SU-DHL-6 (cell line): Measurements from ENCODE around the gene PMEPA1.

Experiments
- H2AFZ ChIP-seq: fragments of 200-600 bp; sonication (generic); 2 replicates; pipeline ENCODE4 v1.6.1; 2014; ENCODE audit warnings: low read depth, mild to moderate bottlenecking, moderate library complexity, mixed read lengths, antibody characterized with exemption, low read length; ENCODE audit not compliant: severe bottlenecking
- H3F3A ChIP-seq: fragments of 200-600 bp; shearing (Covaris generic); 2 replicates; pipeline ENCODE4 v1.6.0; 2016; ENCODE audit warnings: antibody characterized with exemption, mild to moderate bottlenecking; ENCODE audit not compliant: insufficient read depth
- H3K27ac ChIP-seq: fragments of 200-600 bp; sonication (generic); 2 replicates; pipeline ENCODE4 v1.5.1; 2016; ENCODE audit warnings: low read depth, mild to moderate bottlenecking, low read length, moderate library complexity, mixed read lengths
- H3K27me3 ChIP-seq: fragments of 200-600 bp; sonication (generic), shearing (Covaris generic); 2 replicates; pipeline ENCODE4 v1.6.0; 2014; ENCODE audit warnings: mild to moderate bottlenecking, low read length
- H3K36me3 ChIP-seq: fragments of 200-600 bp; sonication (generic); 2 replicates; pipeline ENCODE4 v1.6.1; 2014; ENCODE audit warnings: mild to moderate bottlenecking, low read length, mixed read lengths
- H3K4me2 ChIP-seq: fragments of 300-600, 200-600 bp; shearing (Covaris generic), sonication (generic); 2 replicates; pipeline ENCODE4 v1.6.0; 2014; ENCODE audit warnings: low read length, low read depth, mild to moderate bottlenecking; ENCODE audit not compliant: poor library complexity, severe bottlenecking
- H3K4me3 ChIP-seq: fragments of 200-600 bp; sonication (generic); 2 replicates; pipeline ENCODE4 v1.5.1; 2014; ENCODE audit warnings: antibody characterized with exemption, low read length, mild to moderate bottlenecking, mixed read lengths; ENCODE audit not compliant: insufficient read depth, poor library complexity, severe bottlenecking
- H3K79me2 ChIP-seq: fragments of 200-600 bp; sonication (generic); 2 replicates; pipeline ENCODE4 v1.6.1; 2014; ENCODE audit warnings: mild to moderate bottlenecking, low read length, moderate library complexity; ENCODE audit not compliant: insufficient read depth
- H3K9ac ChIP-seq: fragments of 200-600 bp; sonication (generic); 2 replicates; pipeline ENCODE4 v1.7.0; 2014; ENCODE audit warnings: mild to moderate bottlenecking, low read length
- H3K9me2 ChIP-seq: fragments of 200-600 bp; sonication (generic); replicated peaks from 2 replicates; pipeline ENCODE4 v1.6.1; 2014; ENCODE audit warnings: low read length; ENCODE audit not compliant: insufficient read depth
- H3K9me3 ChIP-seq: fragments of 200-600 bp; sonication (generic); 2 replicates; pipeline ENCODE4 v1.6.1; 2014; ENCODE audit warnings: low read length, mixed read lengths; ENCODE audit not compliant: insufficient read depth
- H4K20me1 ChIP-seq: fragments of 200-600 bp; sonication (generic); 2 replicates; pipeline ENCODE4 v1.6.1; 2014; ENCODE audit warnings: low read depth, mild to moderate bottlenecking, antibody characterized with exemption, low read length, moderate library complexity, mixed read lengths
- EZH2phosphoT487 ChIP-seq: fragments of 200-600 bp; sonication (generic), shearing (Covaris generic); conservative IDR thresholded peaks from 2 replicates; pipeline ENCODE4 v1.6.1; 2018; ENCODE audit warnings: mild to moderate bottlenecking, antibody characterized with exemption, low read length, moderate library complexity, mixed read lengths
- TF ChIP-seq, protein P1 (sequence below): fragments of 200-600 bp; sonication (generic); IDR thresholded peaks from one replicate; pipeline ENCODE4 v1.5.1; 2017; ENCODE audit warnings: antibody characterized with exemption, mild to moderate bottlenecking, low read length, moderate library complexity; ENCODE audit not compliant: insufficient read depth, poor library complexity, severe bottlenecking

The PMEPA1 gene

DNA sequence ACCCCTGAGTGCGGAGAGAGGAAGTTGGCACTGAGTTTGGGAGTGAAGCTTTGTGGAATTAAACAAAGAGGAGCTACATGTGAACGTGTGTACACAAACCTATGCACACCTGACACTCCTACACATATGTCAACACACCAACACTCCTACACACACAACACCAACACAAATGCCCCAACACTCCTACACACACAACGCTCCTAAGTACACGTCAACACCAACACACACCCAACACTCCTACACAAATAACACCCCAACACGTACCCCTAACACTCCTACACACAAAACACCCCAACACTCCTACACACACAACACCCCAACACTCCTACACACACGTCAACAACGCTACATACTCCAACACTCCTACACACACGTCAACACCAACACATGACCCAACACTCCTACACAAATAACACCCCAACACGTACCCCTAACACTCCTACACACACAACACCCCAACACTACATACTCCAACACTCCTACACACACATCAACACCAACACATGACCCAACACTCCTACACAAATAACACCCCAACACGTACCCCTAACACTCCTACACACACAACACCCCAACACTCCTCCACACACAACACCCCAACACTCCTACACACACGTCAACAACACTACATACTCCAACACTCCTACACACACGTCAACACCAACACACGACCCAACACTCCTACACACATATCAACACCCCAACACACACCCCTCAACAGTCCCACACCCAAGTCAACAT lies 49.5 kb downstream of the PMEPA1 start:
- H3K27ac ChIP-seq = no peak overlapping the region
- H2AFZ ChIP-seq = no peak overlapping the region
- H3K9me2 ChIP-seq = no peaks in the 10 kb centered on the region
- no peak overlapping the region for H3K4me2 ChIP-seq
- TF ChIP-seq, protein P1, sequence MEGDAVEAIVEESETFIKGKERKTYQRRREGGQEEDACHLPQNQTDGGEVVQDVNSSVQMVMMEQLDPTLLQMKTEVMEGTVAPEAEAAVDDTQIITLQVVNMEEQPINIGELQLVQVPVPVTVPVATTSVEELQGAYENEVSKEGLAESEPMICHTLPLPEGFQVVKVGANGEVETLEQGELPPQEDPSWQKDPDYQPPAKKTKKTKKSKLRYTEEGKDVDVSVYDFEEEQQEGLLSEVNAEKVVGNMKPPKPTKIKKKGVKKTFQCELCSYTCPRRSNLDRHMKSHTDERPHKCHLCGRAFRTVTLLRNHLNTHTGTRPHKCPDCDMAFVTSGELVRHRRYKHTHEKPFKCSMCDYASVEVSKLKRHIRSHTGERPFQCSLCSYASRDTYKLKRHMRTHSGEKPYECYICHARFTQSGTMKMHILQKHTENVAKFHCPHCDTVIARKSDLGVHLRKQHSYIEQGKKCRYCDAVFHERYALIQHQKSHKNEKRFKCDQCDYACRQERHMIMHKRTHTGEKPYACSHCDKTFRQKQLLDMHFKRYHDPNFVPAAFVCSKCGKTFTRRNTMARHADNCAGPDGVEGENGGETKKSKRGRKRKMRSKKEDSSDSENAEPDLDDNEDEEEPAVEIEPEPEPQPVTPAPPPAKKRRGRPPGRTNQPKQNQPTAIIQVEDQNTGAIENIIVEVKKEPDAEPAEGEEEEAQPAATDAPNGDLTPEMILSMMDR = no peak
- no peak for TF ChIP-seq EZH2phosphoT487
- H4K20me1 ChIP-seq = no peaks in the 10 kb centered on the region
- no peak overlapping the region for H3K4me3 ChIP-seq
- H3K27me3 ChIP-seq = no peaks in the 10 kb centered on the region
- H3K36me3 ChIP-seq = no peaks in the 10 kb centered on the region
- H3F3A ChIP-seq = no peaks in the 10 kb centered on the region
- no peaks in the 10 kb centered on the region for H3K9me3 ChIP-seq
- H3K79me2 ChIP-seq = no peaks in the 10 kb centered on the region
- no peak overlapping the region for H3K9ac ChIP-seq

DNA sequence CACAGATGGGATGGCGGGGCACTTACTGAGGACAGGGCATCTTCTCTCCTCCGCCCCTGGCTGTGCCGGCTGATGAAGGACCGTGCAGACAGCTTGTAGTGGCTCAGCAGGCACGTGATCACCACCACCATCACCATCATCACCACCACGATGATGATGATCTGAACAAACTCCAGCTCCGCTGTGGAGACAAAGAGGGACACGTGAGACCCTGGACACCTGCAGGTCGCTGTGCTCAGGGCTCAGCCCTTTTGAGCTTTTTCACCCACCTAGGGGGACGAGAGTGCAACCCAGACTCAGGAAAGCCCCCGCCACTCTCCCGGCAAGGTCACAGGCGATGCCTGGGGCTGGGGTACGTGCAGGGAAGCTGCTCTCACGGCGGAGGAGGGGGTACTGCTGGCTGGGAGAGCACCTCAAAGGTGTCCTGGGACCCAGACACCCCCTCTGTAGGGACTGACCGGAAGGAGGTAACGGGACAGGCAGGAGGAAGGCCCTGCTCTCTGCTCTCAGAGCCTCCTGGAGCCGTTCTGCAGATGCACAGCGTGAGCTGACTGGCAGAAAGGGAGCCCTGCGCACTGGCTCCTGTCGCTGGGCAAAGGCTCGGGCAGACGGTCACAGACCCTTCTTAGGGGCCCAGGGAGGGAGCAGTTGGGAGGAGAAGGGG lies 50.2 kb downstream of the PMEPA1 start:
- TF ChIP-seq, protein P1 = no peak
- TF ChIP-seq EZH2phosphoT487 = no peak
- Histone ChIP-seq H3K36me3 (no peaks in the 10 kb centered on the region), H3K9me2 (no peaks in the 10 kb centered on the region), H3K4me2 (no peak overlapping the region), H3K9me3 (no peaks in the 10 kb centered on the region), H3K27ac (no peak overlapping the region), H3F3A (no peaks in the 10 kb centered on the region), H4K20me1 (no peaks in the 10 kb centered on the region), H2AFZ (no peak overlapping the region), H3K4me3 (no peak overlapping the region), H3K79me2 (no peaks in the 10 kb centered on the region), H3K27me3 (no peaks in the 10 kb centered on the region), H3K9ac (no peak overlapping the region)

DNA sequence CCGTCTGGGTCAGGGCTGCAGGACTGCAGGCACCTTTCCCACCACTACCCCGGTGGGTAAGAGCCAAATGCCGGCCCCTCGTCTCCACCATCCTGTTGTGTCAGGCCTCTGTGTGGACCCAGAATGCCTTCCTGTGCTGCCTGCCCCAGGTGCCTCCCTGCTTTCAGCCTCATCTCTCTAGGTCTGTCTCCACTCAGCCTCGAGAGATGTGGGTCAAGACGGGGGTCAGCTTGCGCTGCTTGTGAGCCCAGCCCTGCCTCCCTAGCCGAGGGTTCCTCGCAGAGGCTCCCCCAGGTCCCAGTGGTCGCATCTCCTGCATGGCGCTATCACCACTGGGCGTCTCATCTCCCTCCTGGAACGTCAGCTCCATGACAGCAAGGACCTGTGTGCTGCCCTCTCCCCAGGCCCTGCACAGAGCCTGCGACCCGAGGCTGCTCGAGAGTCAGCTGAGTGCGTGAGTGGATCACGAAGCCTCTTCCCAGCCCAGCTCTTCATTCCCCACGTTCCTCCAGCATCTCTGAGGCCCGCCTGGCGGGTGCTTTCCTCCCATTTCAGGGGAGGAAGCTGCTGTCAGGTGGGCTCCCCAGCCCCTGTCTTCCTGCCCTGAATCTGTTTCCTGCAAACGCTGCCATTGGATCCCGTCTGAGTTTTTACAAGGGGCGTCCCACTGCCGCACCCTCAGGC lies 50.8 kb downstream of the PMEPA1 start:
- Histone ChIP-seq H3K27ac (no peak overlapping the region), H3K9me3 (no peaks in the 10 kb centered on the region), H4K20me1 (no peaks in the 10 kb centered on the region), H3K79me2 (no peaks in the 10 kb centered on the region), H2AFZ (no peak overlapping the region), H3K4me3 (no peak overlapping the region), H3K9ac (no peak overlapping the region), H3K36me3 (no peaks in the 10 kb centered on the region), H3K27me3 (no peaks in the 10 kb centered on the region), H3F3A (no peaks in the 10 kb centered on the region), H3K9me2 (no peaks in the 10 kb centered on the region), H3K4me2 (no peak overlapping the region)
- TF ChIP-seq, protein P1 = no peak
- no peak for TF ChIP-seq EZH2phosphoT487
